H1 (cell line): ENCODE data around the gene PDLIM3.

ENCODE experiments used
- CTCF ChIP-seq, 3 experiments: IDR thresholded peaks; 1 replicate in 2 of 3; 2 replicates in 1 of 3; pipeline versions ENCODE4 v1.5.1 to v1.6.1; 2011; ENCODE audit warnings: low read length in 3 of 3, mild to moderate bottlenecking in 3 of 3, inconsistent platforms in 2 of 3, low read depth in 1 of 3, moderate library complexity in 1 of 3; ENCODE audit not compliant: insufficient read depth in 1 of 3; ENCODE audit errors: control extremely low read depth in 1 of 3
- EZH2 ChIP-seq: fragments of 200-600 bp; sonication (generic); IDR thresholded peaks from 2 replicates; pipeline ENCODE4 v1.7.1; 2012; ENCODE audit warnings: low read depth, mild to moderate bottlenecking, moderate library complexity, low read length, inconsistent platforms; ENCODE audit not compliant: severe bottlenecking
- JUN ChIP-seq: IDR thresholded peaks from 2 replicates; pipeline ENCODE4 v1.6.1; 2011; ENCODE audit warnings: low read depth, mild to moderate bottlenecking, improper control_type of control experiment, low read length
- POLR2A ChIP-seq, 2 experiments: IDR thresholded peaks; 1 replicate in 1 of 2; 2 replicates in 1 of 2; pipeline ENCODE4 v1.6.1; 2011; ENCODE audit warnings: low read depth in 2 of 2, low read length in 2 of 2, mild to moderate bottlenecking in 2 of 2; ENCODE audit errors: control extremely low read depth in 1 of 2
- RAD21 ChIP-seq, 2 experiments: IDR thresholded peaks in 1 of 2; conservative IDR thresholded peaks in 1 of 2; 2 replicates each; pipeline ENCODE4 v1.6.1; 2011; ENCODE audit warnings: low read depth in 2 of 2, low read length in 2 of 2, improper control_type of control experiment in 1 of 2, inconsistent platforms in 1 of 2, mild to moderate bottlenecking in 1 of 2, moderate library complexity in 1 of 2
- RFX5 ChIP-seq: IDR thresholded peaks from 2 replicates; pipeline ENCODE4 v1.6.1; 2011; ENCODE audit warnings: low read depth, low read length, improper control_type of control experiment, borderline replicate concordance
- SRF ChIP-seq: IDR thresholded peaks from 2 replicates; pipeline ENCODE4 v1.6.1; 2011; ENCODE audit warnings: mild to moderate bottlenecking, low read depth, low read length, moderate library complexity

- TF ChIP-seq CTCF (IDR thresholded peaks at IDR 0.05; ENCODE audit: control extremely low read depth in 1 of 3, insufficient read depth in 1 of 3, low read depth in 1 of 3, low read length in 3 of 3) (no peak), RAD21 (IDR thresholded peaks at IDR 0.05 in 1 of 2, conservative IDR thresholded peaks at IDR 0.05 in 1 of 2; ENCODE audit: low read depth in 2 of 2, low read length in 2 of 2) (no peak), EZH2 (no peak), POLR2A (IDR thresholded peaks at IDR 0.05; ENCODE audit: control extremely low read depth in 1 of 2, low read depth in 2 of 2, low read length in 2 of 2) (no peak), SRF (no peak), JUN (no peak), RFX5 (no peak)
Measured at GRCh38 chr4:185532795-185533324, 2.4 kb downstream of the PDLIM3 start.
